Endothelial cell of umbilical vein (primary cell): ENCODE results near the gene ANK2. TPM values are rescaled to one million over a fixed set of nuclear protein-coding genes. Genes with fewer than 3 reads are reported as not detected.

ENCODE experiments used
- BruUV-seq: library from RNA; stranded (reverse); fragments of 400-500 nt; replicated peaks from 2 replicates; lab custom pipeline; 2021; lab: Mats Ljungman, UMichigan
- CTCF ChIA-PET: fragments of 300-600, 350-600 bp; sonication (Branson Sonifier 250); formaldehyde crosslinking; loops from one replicate; lab custom pipeline; 2021; ENCODE audit warnings: antibody characterized with exemption, inconsistent platforms; lab: Charles Lee
- POLR2A ChIA-PET: fragments of 300-600, 350-600 bp; sonication (Branson Sonifier 250); formaldehyde crosslinking; loops from one replicate; lab custom pipeline; 2021; ENCODE audit warnings: antibody characterized with exemption, inconsistent platforms; lab: Charles Lee
- DNase-seq: peaks from one replicate; pipeline ENCODE4 v3.0.0-alpha.2; 2011; ENCODE audit warnings: low read depth, low spot score
- FAIRE-seq: peaks from 2 replicates; lab custom pipeline; 2011; peaks lifted over from hg19 to GRCh38; lab: Jason Lieb, UNC
- H2AFZ ChIP-seq: 2 replicates; pipeline ENCODE4 v1.6.0; 2012; ENCODE audit warnings: low read depth, low read length, control low read depth, inconsistent platforms
- H3K27ac ChIP-seq: 2 replicates; pipeline ENCODE4 v1.5.1; 2011; ENCODE audit warnings: low read depth, mild to moderate bottlenecking, control low read depth, low read length, moderate library complexity; ENCODE audit not compliant: insufficient read depth
- H3K27me3 ChIP-seq, 2 experiments: 2 replicates each; pipeline versions ENCODE4 v1.6.0 to v1.6.1; 2011; ENCODE audit warnings: low read length in 2 of 2, mixed read lengths in 1 of 2; ENCODE audit not compliant: control insufficient read depth in 2 of 2, insufficient read depth in 2 of 2
- H3K36me3 ChIP-seq, 2 experiments: 2 replicates in 1 of 2; 3 replicates in 1 of 2; pipeline ENCODE4 v1.5.1; 2011; ENCODE audit warnings: low read length in 2 of 2, mild to moderate bottlenecking in 1 of 2, moderate library complexity in 1 of 2; ENCODE audit not compliant: control insufficient read depth in 2 of 2, insufficient read depth in 2 of 2; ENCODE audit errors: extremely low read depth in 1 of 2
- H3K4me1 ChIP-seq: 3 replicates; pipeline ENCODE4 v1.5.1; 2011; ENCODE audit warnings: mild to moderate bottlenecking, low read length; ENCODE audit not compliant: control insufficient read depth, insufficient read depth; ENCODE audit errors: extremely low read depth
- H3K4me2 ChIP-seq: 2 replicates; pipeline ENCODE4 v1.6.1; 2011; ENCODE audit warnings: low read length, control low read depth, mixed read lengths; ENCODE audit not compliant: insufficient read depth
- H3K4me3 ChIP-seq, 3 experiments: fragments of 200-600 bp in 1 of 3; sonication (generic), shearing (Covaris generic) in 1 of 3; replicated peaks in 1 of 3; 2 replicates each; pipeline ENCODE4 v1.5.1; 2011 to 2016; ENCODE audit warnings: control low read depth in 3 of 3, low read length in 3 of 3, mild to moderate bottlenecking in 2 of 3, inconsistent platforms in 1 of 3, low read depth in 1 of 3, moderate library complexity in 1 of 3; ENCODE audit not compliant: insufficient read depth in 1 of 3
- H3K79me2 ChIP-seq: 2 replicates; pipeline ENCODE4 v1.6.0; 2012; ENCODE audit warnings: low read length, inconsistent platforms; ENCODE audit not compliant: control insufficient read depth, insufficient read depth
- H3K9ac ChIP-seq: replicated peaks from 2 replicates; pipeline ENCODE3; 2011; ENCODE audit warnings: low read length, control low read depth; ENCODE audit not compliant: insufficient read depth; ENCODE audit errors: extremely low read depth
- H3K9me1 ChIP-seq: replicated peaks from 3 replicates; pipeline ENCODE4 v1.6.0; 2011; ENCODE audit warnings: mild to moderate bottlenecking, low read length; ENCODE audit not compliant: control insufficient read depth, insufficient read depth; ENCODE audit errors: extremely low read depth
- H3K9me3 ChIP-seq: replicated peaks from 2 replicates; pipeline ENCODE4 v1.5.1; 2012; ENCODE audit warnings: low read length, inconsistent platforms; ENCODE audit not compliant: control insufficient read depth, insufficient read depth
- H4K20me1 ChIP-seq: replicated peaks from 2 replicates; pipeline ENCODE3; 2011; ENCODE audit warnings: mild to moderate bottlenecking, low read length; ENCODE audit not compliant: control insufficient read depth, insufficient read depth; ENCODE audit errors: extremely low read depth
- CTCF ChIP-seq, 2 donors: IDR thresholded peaks; 1 replicate in 1 of 2; 2 replicates in 1 of 2; pipeline ENCODE4 v1.5.1; 2011; ENCODE audit warnings: low read length in 2 of 2, mild to moderate bottlenecking in 2 of 2, moderate library complexity in 2 of 2, control low read depth in 1 of 2, inconsistent platforms in 1 of 2, low read depth in 1 of 2; ENCODE audit not compliant: insufficient read depth in 1 of 2; ENCODE audit errors: extremely low read depth in 1 of 2
- EZH2 ChIP-seq: IDR thresholded peaks from 2 replicates; pipeline ENCODE4 v1.6.1; 2012; ENCODE audit warnings: borderline replicate concordance, low read depth, mild to moderate bottlenecking, moderate library complexity, low read length, inconsistent platforms; ENCODE audit not compliant: severe bottlenecking
- FOS ChIP-seq: IDR thresholded peaks from 2 replicates; pipeline ENCODE4 v1.6.1; 2011; ENCODE audit warnings: mild to moderate bottlenecking, low read length, moderate library complexity, borderline replicate concordance; ENCODE audit not compliant: insufficient read depth
- JUN ChIP-seq: IDR thresholded peaks from 2 replicates; pipeline ENCODE4 v1.6.1; 2011; ENCODE audit warnings: borderline replicate concordance, low read depth; ENCODE audit not compliant: insufficient read length, insufficient read depth
- MAX ChIP-seq: IDR thresholded peaks from 2 replicates; pipeline ENCODE4 v1.6.1; 2011; ENCODE audit not compliant: insufficient read depth, insufficient read length
- MYC ChIP-seq: IDR thresholded peaks from one replicate; pipeline ENCODE4 v1.6.1; 2011; ENCODE audit warnings: mild to moderate bottlenecking, low read depth, low read length
- POLR2AphosphoS5 ChIP-seq: IDR thresholded peaks from 2 replicates; pipeline ENCODE4 v1.6.1; 2012; ENCODE audit warnings: low read depth, mild to moderate bottlenecking, control low read depth, low read length, moderate library complexity; ENCODE audit not compliant: insufficient read depth
- dilution Hi-C: fragments of 300-500 bp; cut with MboI; formaldehyde crosslinking; loops from one replicate; pipeline ENCODE4 v1.15.0; 2019; ENCODE audit warnings: low sequenced_read_pairs; ENCODE audit not compliant: extremely low pct_ligation_motif_present
- intact Hi-C: fragments of 100-400 bp; cut with micrococcal nuclease; formaldehyde crosslinking; loops from one replicate; pipeline ENCODE4 v1.10.0; 2022
- polyA plus RNA-seq, 4 experiments: library from polyadenylated mRNA; depleted of rRNA in 3 of 4; stranded (reverse) in 3 of 4; unstranded in 1 of 4; fragments of >200 nt; gene quantifications; 2 replicates each; pipeline versions ENCODE4 v1.2.1 to v1.2.3, GENCODE V29; 2011 to 2012; ENCODE audit warnings: missing spikeins in 1 of 4
- total RNA-seq: library from RNA; stranded (reverse); gene quantifications from 2 replicates; pipeline ENCODE4 v1.2.3, GENCODE V29; 2021

ANK2 gene
- total and polyA plus RNA-seq, 2 donors (not counting 3 experiments of a cell fraction or from before 2014, with no cell fraction given): not detected

GRCh38 chr4:113405874-113406722 is 356.6 kb downstream of the ANK2 start:
- no peaks in the 10 kb centered on the region for H3K9me3 ChIP-seq
- H3K4me3 ChIP-seq: no peak overlapping the region
- no peaks in the 10 kb centered on the region for H3K27me3 ChIP-seq
- H3K4me2 ChIP-seq: no peak overlapping the region
- no peak overlapping the region for H3K27ac ChIP-seq
- H3K9me1 ChIP-seq: no peaks in the 10 kb centered on the region
- no peak overlapping the region for H2AFZ ChIP-seq
- BruUV-seq: no TSS peak
- H3K79me2 ChIP-seq: no peaks in the 10 kb centered on the region
- DNase-seq: no peak
- H3K4me1 ChIP-seq: no peaks in the 10 kb centered on the region
- dilution Hi-C loops (no loop called here), intact Hi-C loops (no loop called here)
- TF ChIP-seq EZH2 (no peak), MYC (no peak), CTCF (IDR thresholded peaks at IDR 0.05; ENCODE audit: extremely low read depth in 1 of 2, insufficient read depth in 1 of 2, low read depth in 1 of 2, low read length in 2 of 2) (no peak), JUN (no peak), MAX (no peak), POLR2AphosphoS5 (no peak), FOS (no peak)
- POLR2A ChIA-PET: no interaction called here
- H3K36me3 ChIP-seq: no peaks in the 10 kb centered on the region
- FAIRE-seq: no peak
- CTCF ChIA-PET: interaction anchor here (0.8 to 1.5 kb wide), 2 partner anchors 11 kb away, joined by 3 to 4 read pairs; no protein-coding TSS in a partner anchor
- no peak overlapping the region for H3K9ac ChIP-seq
- H4K20me1 ChIP-seq: no peaks in the 10 kb centered on the region
